Hepatocyte (in vitro differentiated cells): ENCODE results near the gene FIP1L1. TPM values are rescaled to one million over a fixed set of nuclear protein-coding genes. Genes with fewer than 3 reads are reported as not detected.
A peak's percentile ranks its signal among the peaks of the same experiment; 100 is the strongest.

Experiments
- DNase-seq: peaks from one replicate; pipeline ENCODE4 v3.0.0-alpha.2; 2016; ENCODE audit warnings: low spot score
- H2AFZ ChIP-seq: fragments of 200-600 bp; sonication (generic); 2 replicates; pipeline ENCODE4 v1.6.0; 2016; ENCODE audit warnings: antibody characterized with exemption, mild to moderate bottlenecking
- H3K27ac ChIP-seq: fragments of 200-600 bp; sonication (generic); 2 replicates; pipeline ENCODE4 v1.5.1; 2016; ENCODE audit warnings: mild to moderate bottlenecking
- H3K27me3 ChIP-seq: fragments of 200-600 bp; sonication (generic); 2 replicates; pipeline ENCODE4 v1.6.1; 2016
- H3K36me3 ChIP-seq: fragments of 200-600 bp; sonication (generic); replicated peaks from 2 replicates; pipeline ENCODE4 v1.5.1; 2016; ENCODE audit warnings: low read depth; ENCODE audit not compliant: insufficient read depth
- H3K4me1 ChIP-seq: fragments of 200-600 bp; sonication (generic); 2 replicates; pipeline ENCODE4 v1.5.1; 2016; ENCODE audit warnings: mild to moderate bottlenecking, moderate library complexity; ENCODE audit not compliant: insufficient read depth
- H3K4me2 ChIP-seq: fragments of 200-600 bp; sonication (generic); 2 replicates; pipeline ENCODE4 v1.6.0; 2016
- H3K4me3 ChIP-seq: fragments of 200-600 bp; sonication (generic); 2 replicates; pipeline ENCODE4 v1.5.1; 2016; ENCODE audit warnings: mild to moderate bottlenecking
- H3K79me2 ChIP-seq: fragments of 200-600 bp; sonication (generic); 2 replicates; pipeline ENCODE4 v1.6.0; 2017; ENCODE audit warnings: mild to moderate bottlenecking
- H3K9me2 ChIP-seq: fragments of 200-600 bp; sonication (generic); replicated peaks from 2 replicates; pipeline ENCODE4 v1.6.0; 2017; ENCODE audit warnings: mild to moderate bottlenecking; ENCODE audit not compliant: insufficient read depth
- H3K9me3 ChIP-seq: fragments of 200-600 bp; sonication (generic); 2 replicates; pipeline ENCODE4 v1.5.1; 2016; ENCODE audit warnings: low read depth, mild to moderate bottlenecking
- H4K20me1 ChIP-seq: fragments of 200-600 bp; sonication (generic); 2 replicates; pipeline ENCODE4 v1.6.0; 2016; ENCODE audit warnings: mild to moderate bottlenecking; ENCODE audit not compliant: insufficient read depth, poor library complexity, severe bottlenecking
- CTCF ChIP-seq: fragments of 200-600 bp; sonication (generic); IDR thresholded peaks from 2 replicates; pipeline ENCODE4 v1.5.1; 2016; ENCODE audit warnings: antibody characterized with exemption, mild to moderate bottlenecking; ENCODE audit not compliant: poor library complexity
- EZH2 ChIP-seq: fragments of 200-600 bp; sonication (generic); IDR thresholded peaks from 2 replicates; pipeline ENCODE4 v1.6.1; 2016; ENCODE audit warnings: antibody characterized with exemption, mild to moderate bottlenecking, borderline replicate concordance
- EZH2phosphoT487 ChIP-seq: fragments of 200-600 bp; sonication (generic); IDR thresholded peaks from one replicate; pipeline ENCODE4 v1.6.1; 2018; ENCODE audit warnings: antibody characterized with exemption, mild to moderate bottlenecking, low read depth, moderate library complexity; ENCODE audit not compliant: unreplicated experiment, severe bottlenecking
- WGBS: methylation state at CpG from one replicate; pipeline ENCODE4 v1.1.6; 2016; ENCODE audit warnings: low lambda C conversion rate; ENCODE audit errors: missing lambda C conversion rate; 5-methylcytosine and 5-hydroxymethylcytosine counted together
- polyA plus RNA-seq: library from polyadenylated mRNA; unstranded; fragments of >200 nt; fragmentation: Nextera tagmentation; extraction: Ambion mirVana; gene quantifications from 2 replicates; pipeline ENCODE4 v1.2.1, GENCODE V29; 2016
- total RNA-seq: library from RNA; depleted of rRNA; stranded (reverse); fragments of >200 nt; gene quantifications from 2 replicates; pipeline ENCODE4 v1.2.3, GENCODE V29; 2014

The FIP1L1 gene
- total and polyA plus RNA-seq, 2 experiments from 2014 or later: 50.7 to 75.6 TPM

DNA sequence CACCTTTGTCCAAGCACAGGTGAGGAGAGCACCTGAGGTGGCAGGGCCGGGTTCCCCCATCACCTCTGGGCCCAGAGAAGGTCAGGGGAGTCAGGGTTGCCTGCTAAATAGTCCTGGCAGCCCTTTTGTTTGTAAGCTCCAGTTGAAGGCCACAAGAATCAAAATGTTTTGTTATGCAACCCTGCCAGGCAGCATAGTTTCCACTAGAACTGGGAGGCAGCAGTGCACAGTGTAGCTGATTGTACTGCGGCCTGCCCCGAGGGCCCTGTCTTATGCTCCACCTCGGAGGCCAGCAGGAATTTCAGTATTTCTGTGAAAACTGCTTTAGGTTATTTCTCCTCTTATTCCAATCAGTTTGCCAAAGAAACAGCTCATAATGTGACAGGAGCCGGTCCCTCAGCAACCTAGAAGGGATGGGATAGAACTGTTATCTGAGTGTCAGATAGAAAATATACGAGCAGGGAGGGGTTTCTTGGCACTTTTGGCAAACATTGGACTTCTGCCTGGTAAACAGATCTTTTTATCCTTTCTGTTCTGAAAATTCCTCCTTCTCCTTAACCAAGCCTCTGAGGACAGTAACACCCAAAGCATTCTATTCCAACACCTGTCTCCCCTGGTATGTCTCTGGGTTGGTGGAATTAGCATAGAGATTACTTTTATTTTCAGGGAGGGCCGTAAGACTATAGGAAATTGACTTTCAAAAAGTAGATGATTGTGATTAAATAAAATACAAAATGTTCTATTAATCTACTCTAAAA is 120.2 kb downstream of the FIP1L1 start:
- H3K4me3 ChIP-seq: no peak overlapping the region
- H3K36me3 ChIP-seq: no peaks in the 10 kb centered on the region
- no peaks in the 10 kb centered on the region for H3K79me2 ChIP-seq
- no peak overlapping the region for H2AFZ ChIP-seq
- H3K4me1 ChIP-seq: peaks cover 22% of the 10 kb centered on the region
- peak; percentile 47 for DNase-seq
- H4K20me1 ChIP-seq: no peaks in the 10 kb centered on the region
- 45% methylated on average over 7 of the region's 7 CpGs for WGBS
- H3K9me3 ChIP-seq: no peaks in the 10 kb centered on the region
- TF ChIP-seq EZH2phosphoT487: no peak
- no peak for TF ChIP-seq CTCF
- TF ChIP-seq EZH2: no peak
- peak overlapping the region; percentile 62 for H3K27ac ChIP-seq
- H3K27me3 ChIP-seq: no peaks in the 10 kb centered on the region
- no peaks in the 10 kb centered on the region for H3K9me2 ChIP-seq
- no peak overlapping the region for H3K4me2 ChIP-seq

GRCh38 chr4:53498706-53499105 is 121.3 kb downstream of the FIP1L1 start:
- Histone ChIP-seq H3K9me3 (no peaks in the 10 kb centered on the region), H3K4me2 (no peak overlapping the region), H3K36me3 (no peaks in the 10 kb centered on the region), H3K9me2 (no peaks in the 10 kb centered on the region), H3K4me1 (peaks cover 22% of the 10 kb centered on the region), H3K27me3 (no peaks in the 10 kb centered on the region), H3K27ac (no peak overlapping the region), H3K79me2 (no peaks in the 10 kb centered on the region), H3K4me3 (no peak overlapping the region), H4K20me1 (no peaks in the 10 kb centered on the region), H2AFZ (no peak overlapping the region)
- no peak for DNase-seq
- TF ChIP-seq EZH2: no peak
- 98% methylated on average over 2 of the region's 2 CpGs for WGBS

DNA sequence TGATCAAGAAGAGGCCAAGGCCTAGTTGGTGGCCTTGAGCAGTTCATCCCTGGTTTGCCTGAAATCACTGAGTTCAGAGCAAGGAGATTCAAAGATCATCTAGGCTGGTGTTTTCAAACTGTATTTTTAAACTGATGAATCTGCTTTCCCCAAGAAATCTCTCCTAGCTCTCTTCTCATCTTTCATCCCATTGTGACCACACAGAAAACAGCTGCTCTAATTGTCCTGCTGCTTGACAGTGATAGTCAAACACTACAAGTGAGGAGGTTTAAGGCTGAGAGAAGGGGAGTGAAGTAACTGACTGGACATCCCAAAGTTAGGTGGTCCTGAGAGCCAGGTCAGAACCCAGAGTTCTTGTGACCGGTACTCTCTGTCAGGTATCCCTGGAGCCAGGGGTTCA is 122.3 kb downstream of the FIP1L1 start:
- Histone ChIP-seq H2AFZ (no peak overlapping the region), H3K4me3 (no peak overlapping the region), H3K9me3 (no peaks in the 10 kb centered on the region), H3K27ac (no peak overlapping the region), H4K20me1 (no peaks in the 10 kb centered on the region), H3K79me2 (no peaks in the 10 kb centered on the region), H3K27me3 (no peaks in the 10 kb centered on the region), H3K4me1 (peaks cover 22% of the 10 kb centered on the region), H3K36me3 (no peaks in the 10 kb centered on the region), H3K9me2 (no peaks in the 10 kb centered on the region), H3K4me2 (no peak overlapping the region)
- 100% methylated on average over 1 of the region's 1 CpG for WGBS
- DNase-seq: no peak
- TF ChIP-seq CTCF (no peak), EZH2phosphoT487 (no peak), EZH2 (no peak)

DNA sequence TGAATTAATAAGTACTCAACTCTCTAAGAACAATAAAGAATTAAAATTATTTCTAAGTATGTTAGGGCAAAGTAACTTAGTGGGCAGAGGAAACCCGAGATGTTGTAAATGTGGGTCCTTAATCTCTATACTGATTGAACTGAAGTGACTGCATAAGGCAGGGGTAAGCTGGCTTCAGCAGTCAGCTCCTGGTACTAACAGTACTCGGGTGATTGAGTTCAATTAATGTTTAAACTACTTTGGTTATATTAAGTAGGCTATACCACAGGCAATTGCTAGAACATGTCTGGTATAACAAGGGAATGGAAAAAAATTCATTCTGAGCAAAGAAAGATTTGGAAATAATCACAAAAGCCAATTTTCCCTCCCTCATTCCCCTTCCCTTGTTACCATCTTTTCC is 123.1 kb downstream of the FIP1L1 start:
- Histone ChIP-seq H3K4me1 (peaks cover 22% of the 10 kb centered on the region), H3K9me3 (no peaks in the 10 kb centered on the region), H3K79me2 (no peaks in the 10 kb centered on the region), H3K36me3 (no peaks in the 10 kb centered on the region), H3K9me2 (no peaks in the 10 kb centered on the region), H3K4me3 (no peak overlapping the region), H3K4me2 (no peak overlapping the region), H3K27me3 (no peaks in the 10 kb centered on the region), H2AFZ (no peak overlapping the region), H4K20me1 (no peaks in the 10 kb centered on the region), H3K27ac (no peak overlapping the region)
- no peak for TF ChIP-seq EZH2phosphoT487
- TF ChIP-seq CTCF: no peak
- TF ChIP-seq EZH2: no peak
- WGBS: 87% methylated on average over 2 of the region's 2 CpGs
- no peak for DNase-seq
